ENCODE results near the gene MYO16.

Gene MYO16

DNA sequence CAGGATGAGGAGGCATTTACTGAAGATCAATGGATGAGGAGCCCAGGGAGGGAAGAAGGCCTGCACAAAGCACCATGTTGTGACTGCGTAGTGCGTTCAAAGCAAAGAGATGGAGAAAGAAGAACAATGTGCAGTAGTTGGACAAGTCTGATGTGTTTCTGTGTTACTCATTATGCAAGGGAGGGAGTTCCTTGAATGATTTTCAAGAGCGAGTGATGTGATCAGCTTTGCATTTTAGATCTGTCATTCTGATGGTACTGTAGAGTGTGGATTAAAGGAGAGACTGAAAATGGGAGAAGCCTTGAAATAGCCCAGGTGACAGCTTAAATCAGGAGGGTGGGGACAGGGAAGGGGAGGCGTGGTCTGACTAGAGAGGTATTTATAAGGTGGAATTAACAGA lies 9.5 kb downstream of the MYO16 start:
- no peak for TF ChIP-seq EZH2phosphoT487 (conservative IDR thresholded peaks at IDR 0.05; ENCODE audit: low read length)
- TF ChIP-seq, protein P1, sequence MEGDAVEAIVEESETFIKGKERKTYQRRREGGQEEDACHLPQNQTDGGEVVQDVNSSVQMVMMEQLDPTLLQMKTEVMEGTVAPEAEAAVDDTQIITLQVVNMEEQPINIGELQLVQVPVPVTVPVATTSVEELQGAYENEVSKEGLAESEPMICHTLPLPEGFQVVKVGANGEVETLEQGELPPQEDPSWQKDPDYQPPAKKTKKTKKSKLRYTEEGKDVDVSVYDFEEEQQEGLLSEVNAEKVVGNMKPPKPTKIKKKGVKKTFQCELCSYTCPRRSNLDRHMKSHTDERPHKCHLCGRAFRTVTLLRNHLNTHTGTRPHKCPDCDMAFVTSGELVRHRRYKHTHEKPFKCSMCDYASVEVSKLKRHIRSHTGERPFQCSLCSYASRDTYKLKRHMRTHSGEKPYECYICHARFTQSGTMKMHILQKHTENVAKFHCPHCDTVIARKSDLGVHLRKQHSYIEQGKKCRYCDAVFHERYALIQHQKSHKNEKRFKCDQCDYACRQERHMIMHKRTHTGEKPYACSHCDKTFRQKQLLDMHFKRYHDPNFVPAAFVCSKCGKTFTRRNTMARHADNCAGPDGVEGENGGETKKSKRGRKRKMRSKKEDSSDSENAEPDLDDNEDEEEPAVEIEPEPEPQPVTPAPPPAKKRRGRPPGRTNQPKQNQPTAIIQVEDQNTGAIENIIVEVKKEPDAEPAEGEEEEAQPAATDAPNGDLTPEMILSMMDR (IDR thresholded peaks at IDR 0.05; ENCODE audit: insufficient read depth, low read length, poor library complexity, severe bottlenecking): no peak
- no peak overlapping the region for H3K4me3 ChIP-seq (ENCODE audit: insufficient read depth, low read length, poor library complexity, severe bottlenecking)
- no peak overlapping the region for H3K4me2 ChIP-seq (ENCODE audit: low read depth, low read length, poor library complexity, severe bottlenecking)
- H3K79me2 ChIP-seq (ENCODE audit: insufficient read depth, low read length): no peaks in the 10 kb centered on the region
- no peaks in the 10 kb centered on the region for H3K9me3 ChIP-seq (ENCODE audit: insufficient read depth, low read length)
- no peaks in the 10 kb centered on the region for H3K27me3 ChIP-seq (ENCODE audit: low read length)
- no peak overlapping the region for H3K27ac ChIP-seq (ENCODE audit: low read depth, low read length)
- H2AFZ ChIP-seq (ENCODE audit: low read depth, low read length, severe bottlenecking): no peak overlapping the region
- H3K9me2 ChIP-seq (replicated peaks; ENCODE audit: insufficient read depth, low read length): no peaks in the 10 kb centered on the region
- H3K36me3 ChIP-seq (ENCODE audit: low read length): no peaks in the 10 kb centered on the region
- no peaks in the 10 kb centered on the region for H4K20me1 ChIP-seq (ENCODE audit: low read depth, low read length)
- H3F3A ChIP-seq (ENCODE audit: insufficient read depth): no peaks in the 10 kb centered on the region
- no peak overlapping the region for H3K9ac ChIP-seq (ENCODE audit: low read length)

GRCh38 chr13:108643646-108644353 lies 14.4 kb downstream of the MYO16 start:
- H3K9me3 ChIP-seq (ENCODE audit: insufficient read depth, low read length): no peaks in the 10 kb centered on the region
- H3F3A ChIP-seq (ENCODE audit: insufficient read depth): no peaks in the 10 kb centered on the region
- no peak overlapping the region for H3K27ac ChIP-seq (ENCODE audit: low read depth, low read length)
- TF ChIP-seq, protein P1 (IDR thresholded peaks at IDR 0.05; ENCODE audit: insufficient read depth, low read length, poor library complexity, severe bottlenecking): no peak
- H2AFZ ChIP-seq (ENCODE audit: low read depth, low read length, severe bottlenecking): no peak overlapping the region
- H3K27me3 ChIP-seq (ENCODE audit: low read length): no peaks in the 10 kb centered on the region
- H3K4me3 ChIP-seq (ENCODE audit: insufficient read depth, low read length, poor library complexity, severe bottlenecking): no peak overlapping the region
- no peaks in the 10 kb centered on the region for H3K36me3 ChIP-seq (ENCODE audit: low read length)
- H3K79me2 ChIP-seq (ENCODE audit: insufficient read depth, low read length): no peaks in the 10 kb centered on the region
- H4K20me1 ChIP-seq (ENCODE audit: low read depth, low read length): no peaks in the 10 kb centered on the region
- H3K4me2 ChIP-seq (ENCODE audit: low read depth, low read length, poor library complexity, severe bottlenecking): no peak overlapping the region
- H3K9ac ChIP-seq (ENCODE audit: low read length): no peak overlapping the region
- no peaks in the 10 kb centered on the region for H3K9me2 ChIP-seq (replicated peaks; ENCODE audit: insufficient read depth, low read length)

DNA sequence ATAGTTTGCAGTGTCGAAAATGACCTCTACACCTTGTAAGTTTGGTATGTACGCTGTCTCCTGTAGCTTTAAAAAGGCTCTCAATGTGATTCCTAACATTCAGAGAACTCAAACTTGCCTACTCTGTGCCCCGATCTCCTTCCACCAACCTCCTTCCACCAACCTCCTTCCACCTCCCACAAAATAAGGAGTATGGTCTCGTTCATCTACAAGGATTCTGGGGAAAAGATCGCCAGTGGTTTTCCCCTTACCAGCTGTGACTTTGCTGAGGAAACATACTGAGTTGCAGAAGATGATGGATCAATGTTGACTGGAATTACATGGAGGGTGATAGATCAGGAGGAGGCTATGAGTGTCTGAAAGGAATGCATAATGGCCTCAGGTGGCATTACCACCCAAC lies 16.0 kb downstream of the MYO16 start:
- Histone ChIP-seq H3K9ac (ENCODE audit: low read length) (no peak overlapping the region), H3F3A (ENCODE audit: insufficient read depth) (no peaks in the 10 kb centered on the region), H3K4me3 (ENCODE audit: insufficient read depth, low read length, poor library complexity, severe bottlenecking) (no peak overlapping the region), H3K36me3 (ENCODE audit: low read length) (no peaks in the 10 kb centered on the region), H2AFZ (ENCODE audit: low read depth, low read length, severe bottlenecking) (no peak overlapping the region), H3K9me3 (ENCODE audit: insufficient read depth, low read length) (no peaks in the 10 kb centered on the region), H3K79me2 (ENCODE audit: insufficient read depth, low read length) (no peaks in the 10 kb centered on the region), H4K20me1 (ENCODE audit: low read depth, low read length) (no peaks in the 10 kb centered on the region), H3K4me2 (ENCODE audit: low read depth, low read length, poor library complexity, severe bottlenecking) (no peak overlapping the region), H3K27ac (ENCODE audit: low read depth, low read length) (no peak overlapping the region), H3K9me2 (replicated peaks; ENCODE audit: insufficient read depth, low read length) (no peaks in the 10 kb centered on the region), H3K27me3 (ENCODE audit: low read length) (no peaks in the 10 kb centered on the region)
- no peak for TF ChIP-seq EZH2phosphoT487 (conservative IDR thresholded peaks at IDR 0.05; ENCODE audit: low read length)
- TF ChIP-seq, protein P1 (IDR thresholded peaks at IDR 0.05; ENCODE audit: insufficient read depth, low read length, poor library complexity, severe bottlenecking): no peak
